H54 (cell line): Measurements from ENCODE around the gene NEURL2.

Source experiments
- DNase-seq: peaks from one replicate; pipeline ENCODE4 v3.0.0; 2011; ENCODE audit warnings: low spot score, mixed read lengths; ENCODE audit not compliant: insufficient read length
- FAIRE-seq: peaks from 3 replicates; lab custom pipeline; 2011; peaks lifted over from hg19 to GRCh38; lab: Jason Lieb, UNC
- POLR2A ChIP-seq: IDR thresholded peaks from 2 replicates; pipeline ENCODE4 v1.6.1; 2011; ENCODE audit warnings: low read depth, mild to moderate bottlenecking, low read length

The NEURL2 gene

DNA sequence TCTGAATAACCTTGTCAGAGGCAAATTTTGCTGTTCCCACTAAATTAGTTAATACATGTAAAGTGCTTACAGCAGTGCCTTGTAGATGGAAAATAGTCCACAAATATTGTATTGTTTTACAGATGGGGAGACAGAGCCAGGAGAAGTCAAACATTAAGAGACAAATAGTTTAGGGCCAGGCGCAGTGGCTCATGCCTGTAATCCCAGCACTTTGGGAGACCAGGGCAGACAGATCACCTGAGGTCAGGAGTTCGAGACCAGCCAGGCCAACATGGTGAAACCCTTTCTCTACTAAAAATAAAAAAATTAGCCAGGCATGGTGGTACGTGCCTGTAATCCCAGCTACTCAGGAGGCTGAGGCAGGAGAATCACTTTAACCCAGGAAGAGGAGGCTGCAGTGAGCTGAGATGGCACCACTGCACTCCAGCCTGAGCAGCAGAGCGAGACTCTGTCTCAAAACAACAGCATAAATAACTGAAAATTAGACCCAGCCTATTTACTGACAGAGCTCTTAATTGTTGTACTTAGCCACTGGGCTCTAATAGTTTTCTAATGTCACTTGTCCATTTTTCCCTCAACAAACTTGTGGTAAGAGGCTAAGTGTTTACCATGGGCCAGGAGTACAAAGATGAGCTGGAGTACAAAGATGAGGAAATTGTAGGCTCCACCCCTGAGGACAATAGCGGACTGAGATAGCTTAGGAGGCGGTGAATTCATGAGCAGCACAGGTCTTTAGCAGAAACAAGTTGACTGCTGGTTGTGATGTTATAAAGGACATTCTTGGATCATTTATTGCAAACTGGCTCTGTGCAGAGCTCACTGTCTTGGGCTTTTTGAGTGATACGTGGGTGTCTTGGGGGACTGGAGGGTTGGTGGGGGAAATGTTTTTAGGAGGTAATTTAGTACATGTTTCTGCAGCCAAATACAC lies 27.2 kb downstream of the NEURL2 start:
- FAIRE-seq, result no peak
- no peak for TF ChIP-seq POLR2A
- DNase-seq, result no peak

DNA sequence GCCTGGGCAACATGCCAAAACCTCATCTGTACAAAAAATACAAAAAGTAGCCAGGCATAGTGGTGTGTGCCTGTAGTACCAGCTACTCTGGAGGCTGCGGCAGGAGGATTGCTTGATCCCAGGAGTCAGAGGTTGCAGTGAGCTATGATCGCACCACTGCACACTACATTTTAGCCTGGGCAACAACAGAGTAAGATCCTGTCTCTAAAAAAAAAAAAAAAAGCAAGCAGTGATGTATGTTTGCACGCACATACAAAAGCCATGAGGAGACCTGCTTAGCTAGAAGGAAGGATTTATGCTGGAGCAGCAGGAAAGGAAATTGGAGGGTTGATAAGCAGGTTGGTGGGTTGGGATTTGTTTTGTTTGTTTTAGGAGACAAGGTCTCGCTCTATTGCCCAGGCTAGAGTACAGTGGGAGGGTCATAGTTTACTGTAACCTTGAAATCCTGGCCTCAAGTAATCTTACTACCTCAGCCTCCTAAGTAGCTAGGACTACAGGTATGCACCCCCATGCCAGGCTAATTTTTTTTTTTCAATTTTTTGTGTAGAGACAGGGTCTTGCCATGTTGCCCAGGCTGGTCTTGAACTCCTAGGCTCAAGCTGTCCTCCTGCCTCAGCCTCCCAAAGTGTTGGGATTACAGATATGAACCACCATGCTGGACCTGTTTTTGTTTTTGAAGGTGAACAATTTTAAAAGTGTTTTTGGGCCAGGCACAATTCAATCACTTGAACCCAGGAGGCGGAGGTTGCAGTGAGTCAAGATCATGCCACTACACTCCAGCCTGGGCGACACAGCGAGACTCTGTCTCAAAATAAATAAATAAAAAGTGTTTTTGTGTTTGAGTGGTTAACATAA lies 29.6 kb downstream of the NEURL2 start:
- no peak for DNase-seq
- no peak for FAIRE-seq
- no peak for TF ChIP-seq POLR2A

DNA sequence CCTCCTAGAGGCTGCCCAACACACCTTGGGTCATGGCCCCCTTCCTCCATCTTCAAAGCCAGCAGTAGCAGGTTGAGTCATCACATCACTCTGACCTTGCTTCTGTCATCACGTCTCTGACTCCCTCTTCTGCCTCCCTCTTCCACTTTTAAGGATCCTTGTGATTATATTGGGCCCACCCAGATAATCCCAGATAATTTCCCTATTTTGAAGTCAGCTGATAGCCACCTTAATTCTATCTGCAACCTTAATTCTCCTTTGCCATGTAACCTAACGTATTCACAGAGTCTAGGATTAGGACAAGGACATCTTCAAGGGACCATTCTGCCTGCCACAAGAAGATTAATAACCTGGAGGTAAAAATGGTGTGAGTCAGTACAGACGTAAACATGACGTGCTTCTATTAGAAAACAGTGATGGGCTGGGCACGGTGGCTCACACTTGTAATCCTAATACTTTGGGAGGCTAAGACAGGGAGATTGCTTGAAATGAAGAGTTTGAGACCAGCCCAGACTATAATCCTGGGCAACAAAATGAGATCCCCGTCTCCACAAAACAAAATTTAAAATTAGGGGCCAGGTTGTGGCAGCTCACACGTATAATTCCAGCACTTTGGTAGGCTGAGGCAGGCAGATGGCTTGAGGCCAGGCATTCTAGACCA lies 30.3 kb downstream of the NEURL2 start:
- TF ChIP-seq POLR2A, result no peak
- FAIRE-seq, result no peak
- DNase-seq, result no peak

DNA sequence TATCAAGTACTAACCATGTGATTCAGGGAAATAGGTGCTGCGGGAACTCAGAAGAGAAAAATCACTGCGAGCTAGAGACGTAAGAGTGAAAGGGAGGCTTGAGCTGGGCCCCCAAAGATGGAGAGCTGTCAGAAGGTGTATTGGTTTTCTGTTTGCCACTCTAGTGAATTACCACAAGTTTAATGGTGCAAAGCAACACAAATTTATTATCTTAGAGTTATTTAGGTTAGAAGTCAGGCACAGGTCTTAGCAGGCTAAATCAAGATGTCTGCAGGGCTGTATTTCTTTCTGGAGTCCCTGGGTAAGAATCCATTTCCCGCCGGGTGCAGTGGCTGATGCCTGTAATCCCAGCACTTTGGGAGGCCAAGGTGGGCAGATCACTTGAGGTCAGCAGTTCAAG lies 31.1 kb downstream of the NEURL2 start:
- FAIRE-seq (no peak), DNase-seq (no peak)
- TF ChIP-seq POLR2A, result no peak

DNA sequence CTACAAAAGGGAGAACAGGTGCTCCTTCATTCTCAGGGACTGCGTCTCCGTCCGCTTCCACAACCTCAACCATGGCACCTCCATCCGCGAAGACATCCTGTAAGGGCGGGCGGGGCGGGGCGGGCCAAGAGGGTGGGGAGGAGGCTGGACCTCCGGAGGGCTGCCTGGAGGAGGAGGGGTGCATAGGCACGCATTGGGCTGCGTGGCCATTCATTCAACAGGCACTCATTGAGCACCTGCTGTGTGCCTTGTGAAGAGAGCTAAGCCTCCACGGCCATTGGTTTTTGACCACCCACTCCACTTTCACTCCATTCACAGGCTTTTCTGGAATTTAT lies 33.2 kb downstream of the NEURL2 start:
- TF ChIP-seq POLR2A, result no peak
- DNase-seq (no peak), FAIRE-seq (no peak)

DNA sequence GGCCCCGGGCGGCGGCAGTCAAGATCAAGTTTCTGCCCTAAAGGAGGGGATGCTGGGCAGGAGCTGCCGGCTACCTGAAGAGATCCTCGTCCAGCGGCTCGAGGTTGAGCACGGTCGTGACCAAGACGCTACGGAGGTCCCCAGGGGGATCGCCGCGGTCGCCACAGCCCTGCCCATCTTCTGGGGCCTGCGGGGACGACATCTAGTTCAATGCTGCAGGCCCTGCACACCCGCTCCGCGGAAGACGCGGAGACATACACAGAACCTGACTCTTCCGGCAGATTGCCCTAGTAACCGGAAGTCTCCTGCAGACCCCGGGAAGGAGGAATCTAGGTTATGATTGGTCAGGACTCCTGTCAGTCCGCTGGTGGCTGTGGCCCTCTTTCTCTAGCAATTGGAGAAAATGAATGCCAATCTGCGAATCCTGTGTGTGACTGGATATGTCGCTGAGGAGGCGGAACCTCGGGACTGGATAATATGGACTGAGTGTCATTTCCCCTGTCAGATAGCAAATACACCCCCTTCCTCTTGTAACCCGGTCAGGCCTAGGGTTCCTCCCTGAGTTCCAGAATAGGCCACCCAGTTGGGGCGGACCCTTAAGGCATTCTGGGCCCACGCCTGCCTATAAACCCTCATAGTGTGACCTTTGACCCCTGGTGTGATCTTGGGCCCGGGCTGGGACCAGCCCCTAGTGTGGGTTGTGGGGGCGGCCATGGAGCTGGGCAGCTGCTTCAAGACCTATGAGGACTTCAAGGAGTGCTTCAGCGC lies 33.7 kb downstream of the NEURL2 start, which contains the start of the genes ACOT8 and ZSWIM3:
TSS of gene ACOT8 (minus strand) at position 279 of the 768 bp plus-strand sequence. CDS start at position 202, 77 bp downstream.
TSS of gene ZSWIM3 (plus strand) at position 501 of the 768 bp plus-strand sequence. CDS start at position 713, 212 bp downstream.
- FAIRE-seq, result peak; percentile 87
- DNase-seq, result peak; percentile 99
- peak; percentile 91 for TF ChIP-seq POLR2A

DNA sequence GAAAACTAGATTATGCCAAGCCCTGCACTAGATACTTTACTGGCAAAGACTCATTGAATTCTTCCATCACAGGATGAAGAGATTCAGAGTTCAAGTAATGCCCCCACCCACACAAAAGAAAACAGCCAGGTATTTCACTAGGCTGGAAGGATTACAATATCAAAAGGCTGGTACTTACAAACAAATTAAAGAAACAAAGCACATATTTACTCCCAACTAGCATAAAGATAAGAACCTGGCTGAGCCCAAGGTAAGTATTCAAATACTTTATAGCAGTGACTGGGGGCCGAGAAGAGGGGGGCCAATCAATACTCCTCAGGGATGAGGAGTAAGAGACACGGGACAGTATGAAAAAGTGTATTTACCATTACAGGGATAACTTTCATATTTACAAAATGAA lies 37.5 kb downstream of the NEURL2 start:
- TF ChIP-seq POLR2A, result no peak
- FAIRE-seq (no peak), DNase-seq (no peak)

DNA sequence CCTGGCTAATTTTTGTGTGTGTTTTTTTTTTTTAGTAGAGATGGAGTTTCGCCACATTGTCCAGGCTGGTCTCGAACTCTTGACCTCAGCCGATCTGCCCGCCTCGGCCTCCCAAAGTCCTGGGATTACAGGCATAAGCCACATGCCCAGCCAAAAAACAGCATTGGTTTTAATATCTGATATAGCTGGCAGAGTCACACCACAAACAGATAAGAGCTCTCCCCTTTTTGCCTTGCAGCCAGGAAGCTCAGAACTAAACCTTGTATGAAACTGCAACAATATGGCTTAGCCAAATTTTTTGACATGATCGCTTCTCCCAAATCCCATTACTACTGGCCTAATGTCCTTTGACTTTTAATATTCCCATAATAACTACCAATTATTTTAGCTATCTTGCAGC lies 38.7 kb downstream of the NEURL2 start:
- no peak for FAIRE-seq

DNA sequence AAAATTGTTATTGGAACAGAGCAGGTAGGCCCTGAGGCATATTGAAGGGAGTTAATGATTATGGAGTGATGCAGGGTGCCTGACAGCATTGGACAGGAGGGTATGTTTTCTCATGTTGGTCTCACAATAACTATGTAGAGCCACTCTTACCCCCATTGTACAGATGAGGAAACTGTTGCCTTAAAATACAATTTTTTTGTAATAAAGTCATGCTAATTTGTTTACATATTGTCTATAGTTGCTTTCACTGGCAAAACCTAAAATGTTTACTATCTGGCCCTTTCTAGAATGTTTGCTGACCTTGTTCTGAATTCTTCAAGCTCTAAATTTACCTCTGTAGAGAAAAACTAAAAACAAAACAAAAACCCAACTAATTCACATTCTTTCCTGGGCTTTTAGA lies 39.5 kb downstream of the NEURL2 start:
- TF ChIP-seq POLR2A, result no peak
- DNase-seq (no peak), FAIRE-seq (no peak)

More for the DNA sequence above, 38.7 kb downstream of the NEURL2 start:
- TF ChIP-seq POLR2A, result no peak
- DNase-seq, result no peak

DNA sequence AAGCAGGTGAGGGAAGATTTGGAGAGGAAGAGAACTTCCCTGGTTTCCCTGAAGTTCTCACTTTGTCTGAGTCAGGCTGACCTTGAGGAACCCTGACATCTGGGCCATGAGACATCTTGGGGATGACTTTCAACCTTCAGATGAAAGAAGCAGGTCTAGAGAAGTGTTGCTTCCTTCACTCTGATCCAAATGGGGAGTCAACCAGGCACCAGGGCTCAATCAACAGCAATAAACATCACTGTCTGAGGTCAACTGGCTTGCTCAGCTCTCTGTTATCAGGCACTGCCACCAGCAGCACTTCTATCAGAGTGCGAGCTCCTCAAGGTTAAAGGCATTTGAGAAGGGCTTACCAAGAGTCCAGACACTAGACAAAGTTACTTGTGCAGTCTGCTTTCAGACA lies 40.1 kb downstream of the NEURL2 start:
- no peak for FAIRE-seq

DNA sequence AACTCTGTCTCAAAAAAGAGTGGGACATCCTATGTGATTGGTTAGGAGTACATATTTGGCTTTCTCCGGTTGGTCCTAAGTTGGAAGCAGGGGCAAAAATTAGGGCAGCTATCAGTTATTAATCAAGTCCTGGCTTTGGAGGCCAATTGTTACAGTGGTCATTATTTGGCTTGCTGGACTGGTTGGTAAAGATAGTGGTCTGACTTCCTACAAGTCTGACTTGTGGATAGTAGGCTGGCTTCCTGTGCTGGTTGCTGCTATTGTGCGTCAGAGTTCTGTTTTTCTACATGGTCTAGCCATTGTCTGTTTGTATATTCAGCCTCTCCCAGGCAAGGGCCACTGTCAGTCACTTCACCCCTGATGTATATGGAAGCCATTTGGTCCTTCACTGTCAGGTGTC lies 40.8 kb downstream of the NEURL2 start:
- DNase-seq (no peak), FAIRE-seq (no peak)
- TF ChIP-seq POLR2A, result no peak

More for the DNA sequence above, 40.1 kb downstream of the NEURL2 start:
- DNase-seq, result no peak
- TF ChIP-seq POLR2A, result no peak

DNA sequence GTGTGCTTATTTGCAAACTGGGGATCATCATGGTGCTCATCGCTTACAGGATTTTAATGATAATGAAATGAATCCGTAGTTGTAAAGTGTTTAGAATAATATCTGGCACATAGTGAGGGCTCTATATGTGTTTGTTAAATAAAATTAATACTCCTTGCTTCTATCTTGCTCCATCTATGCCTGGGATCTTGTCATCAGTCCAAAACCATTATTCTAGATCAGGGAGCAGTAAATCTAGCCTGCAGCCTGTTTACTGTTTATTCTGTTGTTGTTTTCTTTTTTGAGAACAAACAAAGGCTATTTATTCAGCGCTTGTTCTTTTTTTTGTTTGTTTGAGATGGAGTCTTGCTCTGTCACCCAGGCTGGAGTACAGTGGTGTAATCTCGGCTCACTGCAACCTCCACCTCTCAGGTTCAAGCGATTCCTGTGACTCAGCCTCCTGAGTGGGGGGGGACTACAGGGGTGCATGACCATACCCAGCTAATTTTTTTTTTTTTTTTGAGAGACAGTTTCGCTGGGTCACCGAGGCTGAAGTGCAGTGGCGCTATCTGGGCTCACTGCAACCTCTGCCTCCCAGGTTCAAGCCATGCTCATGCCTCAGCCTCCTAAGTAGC lies 41.9 kb downstream of the NEURL2 start:
- TF ChIP-seq POLR2A, result no peak
- FAIRE-seq, result no peak

More for the DNA sequence above, 41.9 kb downstream of the NEURL2 start:
- DNase-seq, result no peak
